Mammary epithelial cell (primary cell): Measurements from ENCODE around the gene OR2AP1.

ENCODE experiments used
- CTCF ChIP-seq, 2 donors: IDR thresholded peaks in 1 of 2; conservative IDR thresholded peaks in 1 of 2; 2 replicates each; pipeline ENCODE4 v1.5.1; 2011 to 2012; ENCODE audit warnings: inconsistent platforms in 2 of 2, low read length in 2 of 2, mild to moderate bottlenecking in 2 of 2, control low read depth in 1 of 2, low read depth in 1 of 2; ENCODE audit not compliant: insufficient read depth in 1 of 2; ENCODE audit errors: extremely low read depth in 1 of 2
- EZH2 ChIP-seq: IDR thresholded peaks from 2 replicates; pipeline ENCODE4 v1.6.1; 2012; ENCODE audit warnings: low read length, inconsistent platforms, borderline replicate concordance

DNA sequence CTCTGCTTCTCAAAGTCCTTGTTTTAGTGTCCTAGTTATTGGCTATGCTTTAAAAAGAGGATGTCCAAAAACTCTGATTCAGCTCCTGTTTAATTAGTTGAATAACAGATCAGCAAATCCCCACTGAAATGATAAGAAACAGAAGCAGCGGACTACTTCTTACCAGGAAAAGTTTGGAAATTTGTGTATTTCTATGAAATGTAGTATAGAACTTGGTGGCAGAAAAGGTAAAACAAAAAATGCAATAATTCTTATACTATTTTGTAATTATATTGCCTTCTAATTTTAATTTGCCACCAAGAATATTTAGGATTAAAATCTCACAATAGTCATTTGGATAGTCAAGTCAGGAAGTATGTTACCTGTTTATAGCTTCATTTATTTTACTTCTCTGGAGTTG is at the start of gene OR2AP1:
- TF ChIP-seq EZH2, result no peak
- no peak for TF ChIP-seq CTCF (conservative IDR thresholded peaks at IDR 0.05 in 1 of 2, IDR thresholded peaks at IDR 0.05 in 1 of 2; ENCODE audit: extremely low read depth in 1 of 2, insufficient read depth in 1 of 2, low read depth in 1 of 2, low read length in 2 of 2)
